ENCODE measurements around the gene BICDL1.

DNA sequence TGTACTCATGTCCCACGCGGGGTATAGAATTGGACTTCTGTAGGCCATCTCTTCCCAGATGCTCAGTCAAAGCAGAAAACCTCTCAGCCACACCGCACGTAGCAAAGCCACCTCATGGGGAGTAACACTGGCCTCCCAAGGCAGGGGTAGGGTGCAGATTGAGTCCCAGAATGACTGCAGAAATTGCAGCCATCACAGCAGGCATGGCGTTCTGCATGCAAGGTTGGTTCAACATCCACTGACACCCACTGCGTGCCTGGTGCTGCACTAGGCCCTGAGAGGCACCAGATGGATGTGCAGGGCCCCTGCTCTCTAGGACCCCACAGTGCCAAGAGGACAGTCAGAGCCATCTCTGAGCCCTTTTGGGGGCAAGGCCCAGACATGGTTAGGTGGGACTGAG, 87.6 kb downstream of the BICDL1 start:
- TF ChIP-seq, protein P1, sequence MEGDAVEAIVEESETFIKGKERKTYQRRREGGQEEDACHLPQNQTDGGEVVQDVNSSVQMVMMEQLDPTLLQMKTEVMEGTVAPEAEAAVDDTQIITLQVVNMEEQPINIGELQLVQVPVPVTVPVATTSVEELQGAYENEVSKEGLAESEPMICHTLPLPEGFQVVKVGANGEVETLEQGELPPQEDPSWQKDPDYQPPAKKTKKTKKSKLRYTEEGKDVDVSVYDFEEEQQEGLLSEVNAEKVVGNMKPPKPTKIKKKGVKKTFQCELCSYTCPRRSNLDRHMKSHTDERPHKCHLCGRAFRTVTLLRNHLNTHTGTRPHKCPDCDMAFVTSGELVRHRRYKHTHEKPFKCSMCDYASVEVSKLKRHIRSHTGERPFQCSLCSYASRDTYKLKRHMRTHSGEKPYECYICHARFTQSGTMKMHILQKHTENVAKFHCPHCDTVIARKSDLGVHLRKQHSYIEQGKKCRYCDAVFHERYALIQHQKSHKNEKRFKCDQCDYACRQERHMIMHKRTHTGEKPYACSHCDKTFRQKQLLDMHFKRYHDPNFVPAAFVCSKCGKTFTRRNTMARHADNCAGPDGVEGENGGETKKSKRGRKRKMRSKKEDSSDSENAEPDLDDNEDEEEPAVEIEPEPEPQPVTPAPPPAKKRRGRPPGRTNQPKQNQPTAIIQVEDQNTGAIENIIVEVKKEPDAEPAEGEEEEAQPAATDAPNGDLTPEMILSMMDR (conservative IDR thresholded peaks at IDR 0.05; ENCODE audit: low read length): no peak
- TF ChIP-seq EZH2phosphoT487 (IDR thresholded peaks at IDR 0.05; ENCODE audit: borderline replicate concordance): no peak
